Hepatocyte (in vitro differentiated cells): ENCODE results near the gene TIE1. TPM values are rescaled to one million over a fixed set of nuclear protein-coding genes. Genes with fewer than 3 reads are reported as not detected.

Experiments used
- DNase-seq: peaks from one replicate; pipeline ENCODE4 v3.0.0-alpha.2; 2016; ENCODE audit warnings: low spot score
- H2AFZ ChIP-seq: fragments of 200-600 bp; sonication (generic); 2 replicates; pipeline ENCODE4 v1.6.0; 2016; ENCODE audit warnings: antibody characterized with exemption, mild to moderate bottlenecking
- H3K27ac ChIP-seq: fragments of 200-600 bp; sonication (generic); 2 replicates; pipeline ENCODE4 v1.5.1; 2016; ENCODE audit warnings: mild to moderate bottlenecking
- H3K27me3 ChIP-seq: fragments of 200-600 bp; sonication (generic); 2 replicates; pipeline ENCODE4 v1.6.1; 2016
- H3K36me3 ChIP-seq: fragments of 200-600 bp; sonication (generic); replicated peaks from 2 replicates; pipeline ENCODE4 v1.5.1; 2016; ENCODE audit warnings: low read depth; ENCODE audit not compliant: insufficient read depth
- H3K4me1 ChIP-seq: fragments of 200-600 bp; sonication (generic); 2 replicates; pipeline ENCODE4 v1.5.1; 2016; ENCODE audit warnings: mild to moderate bottlenecking, moderate library complexity; ENCODE audit not compliant: insufficient read depth
- H3K4me2 ChIP-seq: fragments of 200-600 bp; sonication (generic); 2 replicates; pipeline ENCODE4 v1.6.0; 2016
- H3K4me3 ChIP-seq: fragments of 200-600 bp; sonication (generic); 2 replicates; pipeline ENCODE4 v1.5.1; 2016; ENCODE audit warnings: mild to moderate bottlenecking
- H3K79me2 ChIP-seq: fragments of 200-600 bp; sonication (generic); 2 replicates; pipeline ENCODE4 v1.6.0; 2017; ENCODE audit warnings: mild to moderate bottlenecking
- H3K9me2 ChIP-seq: fragments of 200-600 bp; sonication (generic); replicated peaks from 2 replicates; pipeline ENCODE4 v1.6.0; 2017; ENCODE audit warnings: mild to moderate bottlenecking; ENCODE audit not compliant: insufficient read depth
- H3K9me3 ChIP-seq: fragments of 200-600 bp; sonication (generic); 2 replicates; pipeline ENCODE4 v1.5.1; 2016; ENCODE audit warnings: low read depth, mild to moderate bottlenecking
- H4K20me1 ChIP-seq: fragments of 200-600 bp; sonication (generic); 2 replicates; pipeline ENCODE4 v1.6.0; 2016; ENCODE audit warnings: mild to moderate bottlenecking; ENCODE audit not compliant: insufficient read depth, poor library complexity, severe bottlenecking
- CTCF ChIP-seq: fragments of 200-600 bp; sonication (generic); IDR thresholded peaks from 2 replicates; pipeline ENCODE4 v1.5.1; 2016; ENCODE audit warnings: antibody characterized with exemption, mild to moderate bottlenecking; ENCODE audit not compliant: poor library complexity
- EZH2 ChIP-seq: fragments of 200-600 bp; sonication (generic); IDR thresholded peaks from 2 replicates; pipeline ENCODE4 v1.6.1; 2016; ENCODE audit warnings: antibody characterized with exemption, mild to moderate bottlenecking, borderline replicate concordance
- EZH2phosphoT487 ChIP-seq: fragments of 200-600 bp; sonication (generic); IDR thresholded peaks from one replicate; pipeline ENCODE4 v1.6.1; 2018; ENCODE audit warnings: antibody characterized with exemption, mild to moderate bottlenecking, low read depth, moderate library complexity; ENCODE audit not compliant: unreplicated experiment, severe bottlenecking
- WGBS: methylation state at CpG from one replicate; pipeline ENCODE4 v1.1.6; 2016; ENCODE audit warnings: low lambda C conversion rate; ENCODE audit errors: missing lambda C conversion rate; 5-methylcytosine and 5-hydroxymethylcytosine counted together
- polyA plus RNA-seq: library from polyadenylated mRNA; unstranded; fragments of >200 nt; fragmentation: Nextera tagmentation; extraction: Ambion mirVana; gene quantifications from 2 replicates; pipeline ENCODE4 v1.2.1, GENCODE V29; 2016
- total RNA-seq: library from RNA; depleted of rRNA; stranded (reverse); fragments of >200 nt; gene quantifications from 2 replicates; pipeline ENCODE4 v1.2.3, GENCODE V29; 2014

Gene TIE1
- total and polyA plus RNA-seq, 2 experiments from 2014 or later, result 0.33 to 1.2 TPM

GRCh38 chr1:43319288-43319687, 18.5 kb downstream of the TIE1 start:
- Histone ChIP-seq H3K4me3 (no peak overlapping the region), H3K27me3 (no peaks in the 10 kb centered on the region), H3K4me2 (no peak overlapping the region), H3K27ac (no peak overlapping the region), H4K20me1 (no peaks in the 10 kb centered on the region), H3K4me1 (no peaks in the 10 kb centered on the region), H3K9me3 (no peaks in the 10 kb centered on the region), H3K36me3 (no peaks in the 10 kb centered on the region), H2AFZ (no peak overlapping the region), H3K9me2 (no peaks in the 10 kb centered on the region), H3K79me2 (no peaks in the 10 kb centered on the region)
- TF ChIP-seq EZH2phosphoT487 (no peak), CTCF (no peak), EZH2 (no peak)
- DNase-seq, result no peak
- 99% methylated on average over 5 of the region's 5 CpGs for whole genome bisulfite sequencing

GRCh38 chr1:43319766-43320165, 19.0 kb downstream of the TIE1 start:
- Histone ChIP-seq H2AFZ (no peak overlapping the region), H4K20me1 (no peaks in the 10 kb centered on the region), H3K4me2 (no peak overlapping the region), H3K27me3 (no peaks in the 10 kb centered on the region), H3K79me2 (no peaks in the 10 kb centered on the region), H3K9me3 (no peaks in the 10 kb centered on the region), H3K9me2 (no peaks in the 10 kb centered on the region), H3K4me3 (no peak overlapping the region), H3K27ac (no peak overlapping the region), H3K36me3 (no peaks in the 10 kb centered on the region), H3K4me1 (no peaks in the 10 kb centered on the region)
- WGBS, result 67% methylated on average over 3 of the region's 3 CpGs
- no peak for DNase-seq
- TF ChIP-seq EZH2phosphoT487, result no peak

GRCh38 chr1:43321331-43321891, 20.6 kb downstream of the TIE1 start:
- Histone ChIP-seq H3K79me2 (no peaks in the 10 kb centered on the region), H4K20me1 (no peaks in the 10 kb centered on the region), H3K36me3 (no peaks in the 10 kb centered on the region), H2AFZ (no peak overlapping the region), H3K27ac (no peak overlapping the region), H3K27me3 (no peaks in the 10 kb centered on the region), H3K4me3 (no peak overlapping the region), H3K9me2 (no peaks in the 10 kb centered on the region), H3K4me2 (no peak overlapping the region), H3K9me3 (no peaks in the 10 kb centered on the region), H3K4me1 (no peaks in the 10 kb centered on the region)
- no peak for DNase-seq
- TF ChIP-seq EZH2, result no peak
- WGBS, result 90% methylated on average over 16 of the region's 16 CpGs

GRCh38 chr1:43322506-43322905, 21.7 kb downstream of the TIE1 start:
- Histone ChIP-seq H3K36me3 (no peaks in the 10 kb centered on the region), H3K27ac (no peak overlapping the region), H3K4me1 (no peaks in the 10 kb centered on the region), H3K27me3 (no peaks in the 10 kb centered on the region), H2AFZ (no peak overlapping the region), H3K79me2 (no peaks in the 10 kb centered on the region), H3K9me3 (no peaks in the 10 kb centered on the region), H3K4me2 (no peak overlapping the region), H4K20me1 (no peaks in the 10 kb centered on the region), H3K9me2 (no peaks in the 10 kb centered on the region), H3K4me3 (no peak overlapping the region)
- 97% methylated on average over 5 of the region's 5 CpGs for WGBS
- DNase-seq, result no peak
- TF ChIP-seq EZH2 (no peak), EZH2phosphoT487 (no peak), CTCF (no peak)
